ENCODE data around the gene OMA1. TPM values are rescaled to one million over a fixed set of nuclear protein-coding genes. Genes with fewer than 3 reads are reported as not detected.
A peak's percentile ranks its signal among the peaks of the same experiment; 100 is the strongest.
"Not testable (repeated sequence)": the region's sequence is repeated elsewhere in the genome, so short reads cannot be mapped to it uniquely, and the experiment has no call there.

The OMA1 gene
- polyA plus RNA-seq, 1 donor: 38.4 TPM

DNA sequence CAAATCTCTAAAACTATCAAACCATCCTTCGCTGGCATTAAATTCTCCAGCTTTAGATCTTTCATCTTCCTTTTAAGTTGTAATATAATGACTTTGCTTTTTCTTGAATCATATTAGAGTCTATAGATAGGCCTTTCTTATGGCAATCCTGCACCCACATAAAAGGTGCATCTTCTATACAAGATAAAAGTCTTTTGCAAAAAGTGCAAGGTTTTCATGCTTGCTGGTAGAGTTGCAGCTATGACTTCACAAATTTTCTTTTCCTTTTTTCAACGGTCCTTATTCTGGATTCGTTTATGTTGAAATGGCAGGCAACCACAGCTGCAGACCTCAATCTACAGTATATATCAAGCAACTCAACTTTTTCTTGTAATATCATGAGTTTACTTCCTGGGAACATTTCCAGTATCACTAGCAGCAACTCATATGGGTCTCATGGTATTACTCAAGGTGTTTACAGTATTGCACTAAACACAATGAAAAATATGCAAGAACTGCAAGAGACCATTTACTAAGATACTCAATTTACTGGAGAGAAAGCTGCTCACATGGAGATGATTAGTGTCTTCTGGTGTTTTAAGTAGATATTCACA, 22.1 kb downstream of the OMA1 start:
- DNase-seq: no peak

DNA sequence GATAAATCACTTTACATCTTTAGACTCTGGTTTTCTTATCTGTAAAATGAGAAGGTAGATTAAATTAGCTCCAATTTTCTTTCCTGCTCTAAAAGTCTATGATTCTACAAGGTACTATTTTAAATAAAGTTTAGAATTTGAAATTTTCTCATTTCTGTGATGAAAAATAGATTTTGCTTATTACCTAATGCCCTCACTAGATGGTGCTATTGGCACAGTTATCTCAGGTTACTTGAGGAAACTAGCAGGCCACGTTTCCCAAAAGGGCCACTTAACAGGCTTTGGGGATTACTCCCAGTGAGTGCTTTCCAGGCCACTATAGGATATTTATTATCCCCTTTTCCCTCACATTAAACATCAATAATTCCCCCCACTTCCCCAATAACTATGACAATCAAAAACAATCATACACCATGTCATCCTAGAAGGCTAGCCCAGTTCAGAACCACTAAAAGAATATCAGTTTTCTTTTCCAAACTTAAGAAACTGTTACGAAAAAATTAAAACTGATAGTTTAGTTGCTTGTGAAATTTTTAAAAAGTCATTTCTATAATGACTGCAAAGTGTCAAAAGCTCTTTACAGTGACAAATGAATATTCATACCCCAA, 30.6 kb downstream of the OMA1 start:
- DNase-seq: peak; percentile 67

GRCh38 chr1:58513956-58514355, 32.6 kb downstream of the OMA1 start:
- no peak for DNase-seq

- no peak for DNase-seq
Measured at GRCh38 chr1:58508629-58509028, 37.9 kb downstream of the OMA1 start.

GRCh38 chr1:58505286-58505685, 41.2 kb downstream of the OMA1 start:
- DNase-seq: no peak

DNA sequence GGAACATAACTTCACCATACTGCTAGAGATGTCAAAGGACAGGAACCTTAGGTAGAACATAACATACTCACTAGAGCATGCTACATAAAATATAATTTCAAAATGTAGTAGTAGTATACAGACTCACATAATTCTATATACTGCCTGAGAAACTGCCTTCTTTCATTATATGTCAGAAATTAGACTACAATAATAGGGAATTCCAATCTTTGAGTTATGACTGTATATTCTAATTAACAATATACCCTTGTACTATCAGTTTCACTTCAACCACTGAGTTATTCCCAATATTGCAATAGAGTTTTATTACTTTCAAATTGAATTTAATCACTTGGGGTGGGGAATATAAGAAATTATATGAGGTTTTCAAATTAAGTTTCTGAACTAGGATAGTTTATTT, 44.0 kb downstream of the OMA1 start:
- DNase-seq: no peak

- DNase-seq: no peak
Measured at GRCh38 chr1:58500043-58500442, 46.5 kb downstream of the OMA1 start.

DNA sequence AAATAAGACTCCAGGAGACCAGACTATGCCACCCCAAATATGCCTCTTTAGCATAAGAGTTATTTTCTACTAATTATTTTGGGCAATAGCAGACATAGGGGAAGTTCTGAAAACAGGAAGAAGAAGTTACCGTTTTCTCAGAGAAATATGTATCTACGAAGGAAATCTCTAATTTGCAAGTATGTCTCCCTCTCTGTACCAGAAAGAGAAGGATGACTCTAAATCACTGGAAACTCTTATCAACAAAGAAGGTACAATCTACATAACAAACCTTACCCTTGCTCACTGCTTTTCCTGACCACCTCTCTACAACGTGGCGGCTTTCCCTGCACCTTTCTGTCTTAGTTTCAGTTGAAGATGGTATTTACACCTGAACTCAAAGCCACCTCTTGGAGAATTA, 49.0 kb downstream of the OMA1 start:
- no peak for DNase-seq

- no peak for DNase-seq
Measured at GRCh38 chr1:58496042-58496441, 50.5 kb downstream of the OMA1 start.

- DNase-seq: not testable (repeated sequence)
Measured at GRCh38 chr1:58488914-58489313, 57.6 kb downstream of the OMA1 start.

GRCh38 chr1:58487002-58487401, 59.5 kb downstream of the OMA1 start:
- no peak for DNase-seq

DNA sequence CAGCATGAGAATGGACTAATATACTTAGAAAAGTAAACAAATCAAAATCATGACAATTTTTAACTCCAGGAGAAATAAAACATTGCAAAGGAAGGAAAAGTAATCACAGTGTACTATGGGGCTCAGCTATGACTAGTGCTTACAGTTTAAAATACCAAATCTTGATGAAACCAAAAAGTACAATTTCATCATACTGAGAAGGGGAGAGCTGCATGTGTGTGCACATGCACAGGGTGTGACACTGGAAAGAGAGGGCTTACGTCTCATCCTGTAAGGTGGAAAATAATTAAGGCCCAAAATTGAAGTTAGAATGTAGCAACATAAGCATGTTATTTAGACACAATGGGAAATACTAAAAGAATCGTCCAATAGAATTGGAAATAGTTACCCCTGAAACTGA, 64.6 kb downstream of the OMA1 start:
- DNase-seq: no peak

GRCh38 chr1:58480191-58480590, 66.3 kb downstream of the OMA1 start:
- DNase-seq: no peak

DNA sequence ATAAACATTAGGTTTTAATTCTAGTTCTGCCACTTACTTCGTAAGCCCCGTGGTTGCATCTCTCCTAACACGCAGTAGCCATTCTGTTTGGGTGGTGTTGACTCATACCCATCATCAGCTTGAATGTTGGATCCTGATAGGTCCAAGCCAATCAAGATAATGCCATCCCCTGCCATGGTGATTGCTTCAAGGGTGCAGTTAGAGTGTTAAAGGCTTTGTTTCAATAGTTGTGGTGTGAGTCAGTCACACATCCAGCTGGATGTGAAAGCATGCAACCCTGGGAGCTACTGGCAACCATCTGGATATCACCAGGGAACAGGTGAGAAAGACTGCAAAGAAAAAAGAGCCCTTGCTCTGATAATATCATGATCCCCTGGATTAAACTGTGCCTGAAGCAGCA, 69.1 kb downstream of the OMA1 start:
- DNase-seq: no peak

DNA sequence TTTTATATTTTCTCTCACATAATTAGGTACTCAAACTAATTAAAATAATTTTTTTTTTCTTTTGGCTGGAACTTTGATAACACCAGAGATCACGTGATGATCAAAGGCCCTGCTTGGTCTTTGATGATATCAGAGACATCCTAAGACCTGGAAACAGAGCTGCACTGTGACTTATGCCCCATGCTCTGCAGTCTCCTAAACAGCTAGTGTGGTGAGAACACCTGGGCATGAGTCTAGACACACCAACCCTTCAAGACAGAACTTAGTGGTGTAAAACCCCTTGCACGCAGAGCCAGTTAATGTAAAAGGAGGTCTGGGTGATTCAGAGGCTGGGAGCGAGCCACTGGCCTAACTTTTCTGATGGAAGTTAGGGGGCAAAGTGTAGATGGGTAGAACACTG, 70.3 kb downstream of the OMA1 start:
- no peak for DNase-seq

- DNase-seq: no peak
Measured at GRCh38 chr1:58469476-58469875, 77.0 kb downstream of the OMA1 start.

DNA sequence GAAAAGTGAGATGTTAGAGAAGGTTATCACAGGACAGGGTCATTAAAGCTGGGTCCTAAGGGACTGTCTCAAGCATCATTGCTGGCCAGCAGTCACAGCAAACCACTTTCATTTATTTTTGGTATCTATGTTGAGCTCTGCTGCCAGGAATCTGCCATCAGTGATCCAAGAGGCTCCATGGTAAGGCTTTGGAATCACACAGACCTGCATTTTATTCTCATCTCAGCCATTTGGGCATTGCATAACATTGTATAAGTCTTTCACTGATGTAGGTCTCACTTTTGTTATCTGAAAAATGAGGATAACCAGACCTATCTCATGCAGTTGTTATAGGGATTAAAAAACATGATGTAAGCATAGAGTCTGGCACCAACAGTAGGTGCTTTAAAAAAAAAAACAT, 77.5 kb downstream of the OMA1 start:
- DNase-seq: no peak

DNA sequence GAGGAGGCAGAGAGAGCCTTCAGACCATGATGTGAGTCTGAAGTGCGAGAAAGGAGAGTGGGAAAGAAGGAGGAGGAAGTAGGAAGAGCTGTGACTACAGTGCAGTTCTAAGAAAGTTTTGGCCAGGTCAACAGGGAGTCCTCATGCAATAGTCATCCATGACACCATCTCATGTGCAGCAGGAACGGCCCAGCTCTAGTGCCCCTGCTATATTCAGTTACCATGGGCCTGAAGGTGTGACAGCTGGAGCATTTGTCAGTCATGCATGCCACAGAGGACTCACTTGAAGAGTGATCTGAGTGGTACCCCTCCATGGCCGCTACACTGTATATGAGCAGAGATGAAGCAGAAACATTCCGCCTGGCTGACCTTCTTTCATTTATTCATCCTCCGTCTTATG, 77.9 kb downstream of the OMA1 start:
- DNase-seq: no peak

DNA sequence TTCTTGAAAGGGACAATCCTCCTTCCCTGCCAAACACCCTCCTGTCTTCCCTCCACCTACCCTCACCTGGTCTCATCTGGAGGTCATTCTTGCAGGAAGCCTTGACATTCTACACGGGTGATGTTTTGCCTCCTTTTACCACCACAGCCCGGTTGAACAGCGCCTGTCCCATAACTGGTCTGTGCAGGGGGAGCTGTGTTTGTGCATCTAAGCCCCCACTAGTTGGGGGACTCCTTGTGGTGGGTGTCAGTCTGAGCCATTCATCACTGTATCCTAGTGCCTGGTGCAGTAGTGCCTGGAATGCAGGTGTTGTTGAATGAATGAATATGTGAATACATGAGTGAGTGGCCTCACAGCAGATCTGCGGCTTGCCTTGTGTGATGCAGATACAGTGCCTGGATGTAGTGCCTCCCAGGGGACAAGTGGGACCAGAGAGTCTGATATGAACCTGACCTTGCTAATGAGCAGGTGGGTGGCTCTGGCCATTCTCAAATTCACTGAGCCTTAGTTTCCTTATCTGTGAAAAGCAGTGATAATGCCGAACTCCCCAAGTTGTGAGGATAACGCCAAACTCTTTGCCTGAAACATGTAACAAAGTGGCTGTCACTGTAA, 79.8 kb downstream of the OMA1 start:
- no peak for DNase-seq

DNA sequence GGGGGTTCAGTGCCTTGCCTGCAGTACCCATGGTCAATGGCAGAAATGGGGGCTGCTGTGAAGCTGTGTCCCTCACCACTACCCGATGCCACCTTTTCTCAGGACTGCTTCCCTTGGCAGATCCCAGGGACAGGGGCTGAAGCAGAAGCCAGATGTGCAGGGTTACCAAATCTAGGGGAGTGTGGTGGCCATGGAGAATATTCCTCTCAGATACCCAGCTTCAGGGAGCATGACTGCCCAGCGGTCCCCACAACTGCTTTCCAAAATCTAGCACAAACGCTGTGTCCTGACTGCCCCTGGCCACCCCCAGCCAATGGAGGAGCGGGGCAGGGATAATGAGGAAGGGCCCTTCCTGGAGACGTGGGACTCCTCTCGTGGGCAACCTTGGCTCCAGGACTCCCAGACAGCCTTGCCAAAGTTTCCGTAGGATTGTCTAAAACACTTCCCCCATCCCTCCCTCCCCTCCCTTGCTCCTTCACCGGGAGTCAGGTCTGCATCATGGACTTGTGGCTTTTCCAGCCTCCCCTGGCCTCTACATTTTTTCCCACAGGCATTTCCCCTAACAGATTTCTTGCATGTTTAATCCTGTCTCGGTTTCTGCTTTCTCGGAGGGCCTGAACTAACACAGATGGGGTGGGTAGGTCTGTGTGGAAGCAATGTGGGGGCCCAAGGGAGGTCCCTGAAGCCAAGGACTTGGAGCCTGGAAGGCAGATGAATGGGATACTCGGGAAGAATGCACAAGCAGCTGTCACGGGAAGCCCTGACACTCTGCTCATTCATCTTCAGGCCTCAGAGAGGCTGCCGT, 80.5 kb downstream of the OMA1 start:
- no peak for DNase-seq

DNA sequence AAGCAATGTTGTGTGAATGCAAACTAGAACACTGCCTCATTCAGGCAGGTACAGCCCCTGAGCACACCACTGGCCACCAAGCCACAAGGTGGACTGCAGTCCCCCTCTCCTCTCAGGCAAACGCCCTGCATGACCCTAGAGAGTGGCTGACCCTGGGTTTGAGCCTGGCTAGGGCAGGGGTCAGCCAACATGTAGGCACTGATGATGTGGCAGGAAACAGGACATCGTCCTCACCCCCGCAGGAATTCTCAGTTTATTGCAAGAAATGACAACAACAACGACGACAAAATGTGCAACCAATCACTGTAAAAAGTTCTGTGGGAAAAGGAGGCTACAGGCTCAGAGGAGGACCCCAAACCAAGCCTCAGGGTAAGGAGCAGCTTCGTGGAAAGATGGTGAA, 81.3 kb downstream of the OMA1 start:
- no peak for DNase-seq

DNA sequence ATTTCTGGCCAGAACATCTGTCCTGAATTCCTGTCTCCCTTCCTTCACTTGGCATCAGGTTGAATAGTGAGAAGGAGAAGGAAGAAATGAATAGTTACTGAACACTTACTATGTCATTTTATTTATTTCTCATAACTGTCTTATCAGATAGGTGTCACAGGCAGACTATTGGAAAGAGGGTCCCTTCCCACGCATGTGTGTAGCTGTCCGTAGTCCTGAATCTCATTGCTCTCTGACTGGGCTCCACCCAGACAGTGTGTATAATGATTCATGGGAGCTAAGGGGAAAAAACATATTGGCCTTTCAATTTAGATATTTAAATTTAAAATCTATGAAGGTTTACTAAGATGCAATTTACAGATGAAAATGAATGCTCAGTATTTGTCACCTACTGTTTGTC, 86.1 kb downstream of the OMA1 start:
- peak; percentile 31 for DNase-seq

DNA sequence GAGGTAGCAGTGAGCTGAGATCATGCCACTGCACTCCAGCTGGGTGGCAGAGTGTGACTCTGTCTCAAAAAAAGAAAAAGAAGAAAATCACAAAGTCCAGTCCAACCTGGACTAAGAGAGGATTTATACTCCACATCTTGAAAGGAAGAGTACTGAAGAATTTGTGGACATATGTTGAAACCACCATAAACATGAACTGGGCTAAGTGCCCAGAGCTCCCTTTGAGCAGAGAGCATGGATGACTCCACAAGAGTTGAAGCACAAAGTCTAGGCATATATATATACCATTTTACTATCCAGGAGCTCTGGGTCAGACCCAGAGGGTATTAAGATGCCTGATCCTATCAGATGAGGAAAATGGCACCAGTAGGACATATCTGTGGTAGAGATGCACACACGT, 86.6 kb downstream of the OMA1 start:
- DNase-seq: no peak

Measured in left kidney (tissue), 2 donors.